Measurements from ENCODE around the gene MYT1. TPM values are rescaled to one million over a fixed set of nuclear protein-coding genes. Genes with fewer than 3 reads are reported as not detected.
"Not testable (repeated sequence)": the region's sequence is repeated elsewhere in the genome, so short reads cannot be mapped to it uniquely, and the experiment has no call there.

Gene MYT1
- total and polyA plus RNA-seq, 2 experiments from 2014 or later, result 0.39 to 0.50 TPM

- Histone ChIP-seq H3K27me3 (no peaks in the 10 kb centered on the region), H3K4me1 (ENCODE audit: low read depth) (no peaks in the 10 kb centered on the region), H3K9me3 (ENCODE audit: low read depth) (no peaks in the 10 kb centered on the region), H3K36me3 (no peaks in the 10 kb centered on the region), H3K4me3 (no peak overlapping the region), H3K27ac (no peak overlapping the region)
- no peak for TF ChIP-seq CTCF (IDR thresholded peaks at IDR 0.05; ENCODE audit: low read depth, low read length)
- DNase-seq (ENCODE audit: low read depth in 1 of 2, low spot score in 1 of 2), result no peak
Observed at GRCh38 chr20:64233725-64234124, 69.5 kb downstream of the MYT1 start.

GRCh38 chr20:64234291-64234791 lies 70.1 kb downstream of the MYT1 start:
- Histone ChIP-seq H3K9me3 (ENCODE audit: low read depth) (no peaks in the 10 kb centered on the region), H3K27ac (no peak overlapping the region), H3K4me1 (ENCODE audit: low read depth) (no peaks in the 10 kb centered on the region), H3K27me3 (no peaks in the 10 kb centered on the region), H3K4me3 (no peak overlapping the region), H3K36me3 (no peaks in the 10 kb centered on the region)
- no peak for TF ChIP-seq CTCF (IDR thresholded peaks at IDR 0.05; ENCODE audit: low read depth, low read length)
- DNase-seq (ENCODE audit: low read depth in 1 of 2, low spot score in 1 of 2), result no peak

GRCh38 chr20:64234921-64235565 lies 70.8 kb downstream of the MYT1 start:
- H3K27me3 ChIP-seq; H3K9me3 ChIP-seq (ENCODE audit: low read depth); H3K4me1 ChIP-seq (ENCODE audit: low read depth); DNase-seq (ENCODE audit: low read depth in 1 of 2, low spot score in 1 of 2); H3K36me3 ChIP-seq; H3K27ac ChIP-seq; H3K4me3 ChIP-seq: not testable (repeated sequence)

GRCh38 chr20:64236137-64237088 lies 72.2 kb downstream of the MYT1 start:
- Histone ChIP-seq H3K27ac (no peak overlapping the region), H3K4me1 (ENCODE audit: low read depth) (no peaks in the 10 kb centered on the region), H3K27me3 (no peaks in the 10 kb centered on the region), H3K9me3 (ENCODE audit: low read depth) (no peaks in the 10 kb centered on the region), H3K36me3 (no peaks in the 10 kb centered on the region), H3K4me3 (no peak overlapping the region)
- TF ChIP-seq CTCF (IDR thresholded peaks at IDR 0.05; ENCODE audit: low read depth, low read length), result no peak
- no peak for DNase-seq (ENCODE audit: low read depth in 1 of 2, low spot score in 1 of 2)

- Histone ChIP-seq H3K9me3 (ENCODE audit: low read depth) (no peaks in the 10 kb centered on the region), H3K4me1 (ENCODE audit: low read depth) (no peaks in the 10 kb centered on the region), H3K36me3 (no peaks in the 10 kb centered on the region), H3K4me3 (no peak overlapping the region), H3K27me3 (no peaks in the 10 kb centered on the region), H3K27ac (no peak overlapping the region)
- no peak for DNase-seq (ENCODE audit: low read depth in 1 of 2, low spot score in 1 of 2)
- no peak for TF ChIP-seq CTCF (IDR thresholded peaks at IDR 0.05; ENCODE audit: low read depth, low read length)
Observed at GRCh38 chr20:64237316-64237715, 73.1 kb downstream of the MYT1 start.
